Mucosa of stomach (tissue), 1 donor: ENCODE results near the gene KIF26A.

Experiments
- H3K27me3 ChIP-seq: one replicate; pipeline ENCODE4 v1.7.0; 2013; ENCODE audit warnings: mild to moderate bottlenecking, low read length; ENCODE audit not compliant: control insufficient read depth, insufficient read depth
- H3K36me3 ChIP-seq: one replicate; pipeline ENCODE4 v1.7.0; 2013; ENCODE audit warnings: low read length; ENCODE audit not compliant: control insufficient read depth, insufficient read depth
- H3K4me1 ChIP-seq: one replicate; pipeline ENCODE4 v1.7.0; 2013; ENCODE audit warnings: mild to moderate bottlenecking, low read length; ENCODE audit not compliant: control insufficient read depth, insufficient read depth
- H3K4me3 ChIP-seq: one replicate; pipeline ENCODE4 v1.7.0; 2013; ENCODE audit warnings: low read length
- H3K9ac ChIP-seq: one replicate; pipeline ENCODE4 v1.7.0; 2013; ENCODE audit warnings: mild to moderate bottlenecking, low read length, moderate library complexity
- H3K9me3 ChIP-seq: one replicate; pipeline ENCODE4 v1.7.0; 2013; ENCODE audit warnings: mild to moderate bottlenecking, low read length, moderate library complexity; ENCODE audit not compliant: control insufficient read depth
- donor health status: Pancreatic carcinoma.

KIF26A gene

DNA sequence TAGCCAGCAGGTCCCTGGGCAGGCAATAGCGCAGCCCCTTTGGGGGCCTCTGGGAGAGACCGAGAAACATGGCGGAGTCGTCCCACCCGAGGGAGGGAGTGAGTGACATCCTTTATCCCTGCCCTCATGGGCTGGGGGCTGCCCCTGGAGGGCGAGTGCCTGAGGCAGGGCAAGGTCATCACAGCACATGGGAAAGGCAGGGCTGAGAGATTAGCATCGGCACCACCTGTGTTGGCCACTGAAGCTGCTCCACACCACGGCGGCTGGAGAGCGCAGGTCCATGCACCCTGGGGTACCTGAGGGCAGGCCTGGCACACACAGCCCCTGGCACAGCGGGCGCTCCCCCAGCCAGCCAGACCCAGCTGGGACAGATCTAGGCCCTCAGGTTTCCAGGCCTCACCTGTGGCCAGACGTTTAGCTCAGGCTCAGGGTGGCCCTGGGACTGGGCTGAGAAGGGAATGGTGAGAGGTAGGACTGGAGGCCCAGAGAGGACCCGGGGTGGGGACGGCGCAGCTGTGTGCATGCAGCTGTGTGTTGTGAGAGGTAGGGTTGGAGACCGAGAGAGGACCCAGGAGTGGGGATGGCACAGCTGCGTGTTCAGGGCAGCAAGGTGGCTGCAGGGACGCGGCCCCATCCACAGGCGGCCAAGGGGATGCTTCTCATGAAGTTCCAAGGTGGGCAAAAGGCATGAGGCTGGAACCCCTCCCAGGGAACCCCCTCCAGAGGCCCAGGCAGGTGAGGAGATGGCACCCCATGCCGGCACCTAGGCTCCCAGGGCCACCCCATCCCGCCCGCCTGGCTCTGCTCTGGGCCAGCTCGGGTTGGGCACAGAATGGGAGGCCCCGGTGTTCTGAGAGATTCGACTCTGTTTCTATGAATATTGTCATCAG lies 74.1 kb downstream of the KIF26A start:
- Histone ChIP-seq H3K27me3 (peaks cover 3% of the 10 kb centered on the region), H3K36me3 (no peaks in the 10 kb centered on the region), H3K4me3 (no peak overlapping the region), H3K9me3 (no peaks in the 10 kb centered on the region), H3K4me1 (no peaks in the 10 kb centered on the region), H3K9ac (no peak overlapping the region)

DNA sequence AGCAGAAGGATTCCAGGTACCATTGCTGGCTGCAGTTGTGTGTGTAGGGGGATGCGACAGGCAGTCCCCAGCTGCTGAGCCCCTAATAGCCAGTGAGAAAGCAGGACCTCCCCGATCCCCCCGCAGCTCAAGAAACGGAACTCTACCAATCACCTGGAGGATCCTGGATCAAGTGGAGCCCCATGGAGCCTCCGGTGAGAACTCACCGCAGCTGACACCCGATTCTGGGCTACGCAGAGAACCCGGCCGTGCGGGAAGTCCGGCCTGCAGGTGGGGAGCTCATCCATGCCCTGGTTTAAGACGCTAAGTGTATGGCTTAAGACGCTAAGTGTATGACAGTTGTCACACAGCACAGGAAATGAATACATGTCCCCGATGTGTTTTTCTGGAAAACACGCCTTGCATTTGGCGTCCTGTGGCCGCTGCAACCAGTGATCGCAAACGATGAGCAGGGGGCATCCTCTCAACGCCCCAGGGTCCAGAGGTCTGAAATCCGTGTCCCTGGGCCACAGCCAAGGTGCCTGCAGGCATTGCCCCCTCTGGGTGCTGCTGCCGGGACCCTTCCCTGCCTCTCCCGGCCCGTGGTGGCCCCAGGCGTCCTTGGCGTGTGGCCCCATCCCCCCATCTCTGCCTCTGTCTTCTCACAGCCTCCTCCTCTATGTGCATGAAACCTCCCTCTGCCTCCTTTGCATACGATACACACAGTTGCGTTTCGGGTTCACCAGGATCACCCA lies 75.1 kb downstream of the KIF26A start:
- no peak overlapping the region for H3K4me3 ChIP-seq
- H3K9ac ChIP-seq = no peak overlapping the region
- no peaks in the 10 kb centered on the region for H3K9me3 ChIP-seq
- H3K27me3 ChIP-seq = peaks cover 3% of the 10 kb centered on the region
- H3K4me1 ChIP-seq = no peaks in the 10 kb centered on the region
- H3K36me3 ChIP-seq = no peaks in the 10 kb centered on the region

DNA sequence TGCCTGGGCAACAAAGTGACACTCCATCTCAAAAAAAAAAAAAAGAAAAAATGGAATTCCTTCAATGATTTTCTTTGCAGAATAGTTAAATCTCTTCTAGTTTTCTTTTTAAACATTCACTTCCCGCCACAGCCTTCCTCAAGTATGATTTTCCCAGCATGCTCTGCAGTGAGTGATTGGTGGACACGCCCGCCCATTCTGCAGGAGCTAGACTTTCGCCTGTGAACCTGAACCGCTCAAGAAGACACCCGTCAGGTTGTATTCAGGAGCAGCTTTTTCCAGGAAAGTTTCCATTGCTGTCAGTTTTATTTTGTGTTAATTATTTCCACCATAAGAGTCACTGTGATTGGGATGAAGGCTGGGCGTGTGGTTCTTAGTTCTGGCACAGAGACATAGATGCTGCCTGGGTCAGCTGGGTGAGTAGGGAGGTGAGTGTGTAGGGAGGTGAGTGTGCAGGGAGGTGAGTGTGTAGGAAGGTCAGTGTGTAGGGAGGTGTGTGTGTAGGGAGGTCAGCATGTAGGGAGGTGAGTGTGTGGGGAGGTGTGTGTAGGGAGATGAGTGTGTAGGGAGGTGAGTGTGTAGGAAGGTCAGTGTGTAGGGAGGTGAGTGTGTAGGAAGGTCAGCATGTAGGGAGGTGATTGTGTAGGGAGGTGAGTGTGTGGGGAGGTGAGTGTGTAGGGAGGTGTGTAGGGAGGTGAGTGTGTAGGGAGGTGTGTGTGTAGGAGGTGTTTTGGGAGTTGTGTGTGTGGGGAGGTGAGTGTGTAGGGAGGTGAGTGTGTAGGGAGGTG lies 76.2 kb downstream of the KIF26A start:
- Histone ChIP-seq H3K4me1 (no peaks in the 10 kb centered on the region), H3K4me3 (no peak overlapping the region), H3K9ac (no peak overlapping the region), H3K36me3 (no peaks in the 10 kb centered on the region), H3K27me3 (peaks cover 3% of the 10 kb centered on the region), H3K9me3 (no peaks in the 10 kb centered on the region)

DNA sequence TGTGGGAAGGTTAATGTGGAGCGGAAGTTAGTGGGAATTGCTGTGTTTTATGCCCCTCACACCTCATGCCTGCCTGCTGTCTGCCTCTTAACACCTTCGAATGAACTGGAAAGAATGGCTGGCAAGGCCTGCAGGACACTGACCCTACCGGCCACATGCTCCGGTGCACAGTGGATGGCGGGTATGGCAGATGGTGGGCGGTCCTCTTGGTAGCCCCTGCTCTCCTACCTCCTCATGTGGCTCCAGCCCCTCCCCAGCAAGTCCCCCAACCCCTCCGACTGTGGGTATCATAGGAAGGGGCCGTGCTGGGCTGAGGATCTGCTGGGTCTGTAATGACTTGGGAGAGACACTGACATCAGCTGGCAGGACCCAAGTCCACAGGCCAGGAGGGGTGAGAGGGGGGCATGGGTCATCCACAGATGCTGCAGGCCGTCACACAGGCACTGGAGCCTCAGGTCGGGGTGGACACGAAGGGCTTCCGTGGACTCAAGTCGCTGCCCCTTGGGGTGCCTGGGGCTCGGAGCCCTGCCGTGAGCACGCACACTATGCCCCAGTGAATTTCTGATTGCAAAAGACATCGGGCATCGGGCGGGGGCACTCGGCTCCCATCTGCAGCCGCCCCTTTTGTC lies 77.4 kb downstream of the KIF26A start:
- H3K4me1 ChIP-seq = peaks cover 7% of the 10 kb centered on the region
- no peak overlapping the region for H3K4me3 ChIP-seq
- H3K27me3 ChIP-seq = peaks cover 3% of the 10 kb centered on the region
- H3K9me3 ChIP-seq = no peaks in the 10 kb centered on the region
- no peaks in the 10 kb centered on the region for H3K36me3 ChIP-seq
- H3K9ac ChIP-seq = no peak overlapping the region

DNA sequence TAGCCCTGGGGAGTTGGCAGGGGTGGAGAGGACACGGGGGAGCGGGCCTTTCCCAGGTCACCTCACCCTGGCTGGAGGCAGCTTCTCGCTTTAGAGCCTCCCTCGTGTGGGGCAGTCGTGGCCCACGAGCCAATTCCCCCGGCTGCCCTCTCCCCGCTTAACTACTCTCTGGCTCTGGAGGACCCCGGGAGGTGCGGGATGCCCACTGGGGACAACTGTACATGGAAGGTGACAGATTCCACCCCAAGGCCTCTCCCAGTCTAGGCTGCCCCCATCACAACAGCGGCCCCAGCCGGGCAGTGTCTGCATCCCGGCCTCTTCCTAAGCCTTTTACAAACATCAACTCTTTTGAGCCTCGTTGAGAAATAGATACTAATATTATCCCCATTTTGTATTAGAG lies 78.1 kb downstream of the KIF26A start:
- Histone ChIP-seq H3K4me1 (peaks cover 7% of the 10 kb centered on the region), H3K27me3 (peaks cover 3% of the 10 kb centered on the region), H3K36me3 (no peaks in the 10 kb centered on the region), H3K4me3 (no peak overlapping the region), H3K9me3 (no peaks in the 10 kb centered on the region), H3K9ac (no peak overlapping the region)

DNA sequence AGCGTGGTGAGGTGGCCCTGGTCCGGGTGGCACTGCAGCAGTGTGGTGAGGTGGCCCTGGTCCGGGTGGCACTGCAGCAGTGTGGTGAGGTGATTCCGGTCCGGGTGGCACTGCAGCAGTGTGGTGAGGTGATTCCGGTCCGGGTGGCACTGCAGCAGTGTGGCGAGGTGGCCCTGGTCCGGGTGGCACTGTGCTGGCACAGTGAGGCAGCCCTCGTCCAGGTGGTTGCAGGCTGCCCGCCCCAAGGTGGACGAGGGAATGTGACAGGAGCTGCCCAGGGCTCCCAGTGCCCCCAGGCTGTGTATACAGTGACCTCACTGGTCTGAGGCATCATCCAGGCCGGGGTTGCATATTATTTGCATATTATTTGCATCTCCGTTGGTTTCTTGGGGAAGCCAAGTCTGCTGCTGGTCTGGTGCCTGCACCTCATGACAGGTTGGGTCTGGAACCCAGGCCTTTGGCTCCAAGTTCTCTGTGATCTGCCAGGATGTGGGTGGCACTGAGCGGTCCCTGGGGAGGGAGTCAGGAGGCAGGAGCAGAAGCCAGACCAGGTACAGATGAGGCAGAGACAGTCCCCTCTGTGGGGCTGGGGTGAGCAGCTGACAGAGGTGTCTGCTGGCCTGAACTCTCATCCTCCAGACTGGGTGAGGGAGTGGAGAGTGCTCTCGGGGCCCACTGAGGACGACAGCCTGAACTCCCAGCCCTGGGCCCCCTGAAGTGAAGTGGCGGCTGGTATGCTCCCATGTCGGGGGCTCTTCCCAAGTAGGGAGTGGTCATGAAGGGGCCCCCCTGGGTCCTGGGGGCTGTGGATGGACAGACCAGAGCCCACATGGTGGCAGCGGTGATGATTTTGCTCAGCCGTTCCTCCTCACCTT lies 79.3 kb downstream of the KIF26A start:
- Histone ChIP-seq H3K9ac (no peak overlapping the region), H3K27me3 (peaks cover 3% of the 10 kb centered on the region), H3K36me3 (no peaks in the 10 kb centered on the region), H3K4me3 (no peak overlapping the region), H3K9me3 (no peaks in the 10 kb centered on the region), H3K4me1 (peaks cover 18% of the 10 kb centered on the region)

DNA sequence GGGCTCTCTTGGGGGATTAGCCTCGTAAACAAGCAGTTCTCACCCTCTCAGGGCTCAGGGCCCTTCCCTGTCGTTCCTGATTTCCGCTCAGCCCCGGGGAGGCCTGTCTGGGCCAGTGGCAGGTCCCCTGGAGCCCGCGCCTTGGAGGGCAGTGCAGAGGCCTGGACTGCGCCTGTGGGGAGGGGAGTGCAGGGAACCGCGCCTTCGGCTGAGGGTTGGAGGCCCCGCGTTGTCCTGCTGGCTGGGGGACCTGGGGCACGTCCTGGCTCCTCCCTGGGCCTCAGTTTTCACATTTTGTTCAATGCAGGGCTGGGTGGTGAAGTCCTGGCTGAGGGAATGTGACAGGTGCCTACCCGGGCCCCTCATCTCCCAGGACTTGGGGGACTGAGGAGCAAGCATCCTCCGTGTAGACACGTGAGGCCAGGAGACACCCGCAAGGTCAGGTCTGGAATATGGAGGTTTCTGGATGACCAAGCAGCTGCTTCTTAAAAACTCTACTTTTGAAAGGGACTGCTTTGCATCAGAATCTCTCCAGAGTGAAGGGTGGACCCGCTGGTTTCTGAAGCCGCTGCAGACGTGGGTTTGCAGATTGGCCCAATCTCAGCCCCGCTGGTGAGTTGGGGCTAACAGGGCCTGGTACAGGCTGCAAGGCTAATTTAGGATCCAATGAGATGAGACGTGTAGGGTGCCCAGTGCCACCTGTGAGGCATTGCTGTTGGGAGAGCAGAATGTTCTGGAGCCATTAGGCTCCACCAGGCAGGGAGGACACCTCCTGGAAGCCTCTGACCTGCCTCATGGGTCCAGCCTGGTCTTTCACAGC lies 80.2 kb downstream of the KIF26A start:
- no peaks in the 10 kb centered on the region for H3K36me3 ChIP-seq
- no peak overlapping the region for H3K4me3 ChIP-seq
- no peak overlapping the region for H3K9ac ChIP-seq
- peaks cover 3% of the 10 kb centered on the region for H3K27me3 ChIP-seq
- H3K4me1 ChIP-seq = peaks cover 22% of the 10 kb centered on the region
- no peaks in the 10 kb centered on the region for H3K9me3 ChIP-seq

DNA sequence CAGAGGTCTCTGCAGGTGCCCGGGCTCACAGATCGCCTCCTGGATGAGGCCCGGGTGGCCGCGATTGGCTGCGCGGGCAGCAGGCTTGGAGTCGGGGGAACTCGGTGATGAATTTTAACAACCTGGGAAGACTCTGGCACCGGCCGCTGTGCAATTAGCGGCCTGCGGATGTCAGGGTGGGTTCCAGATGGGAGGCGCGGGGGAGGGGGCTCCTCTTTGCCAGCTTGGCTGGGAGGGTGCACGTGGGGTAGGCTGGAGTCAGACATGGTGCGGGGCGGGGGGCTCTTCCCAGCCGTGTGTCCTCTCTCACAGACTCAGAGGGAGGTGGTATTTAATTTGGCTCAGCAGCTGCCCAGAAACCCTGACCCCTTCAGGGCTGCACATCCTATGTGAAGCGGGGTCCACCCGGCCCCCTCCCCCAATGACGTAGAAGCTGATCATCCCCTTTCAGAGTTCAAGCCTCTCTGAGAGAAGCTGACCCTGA lies 81.4 kb downstream of the KIF26A start:
- no peaks in the 10 kb centered on the region for H3K9me3 ChIP-seq
- no peaks in the 10 kb centered on the region for H3K36me3 ChIP-seq
- peaks cover 3% of the 10 kb centered on the region for H3K27me3 ChIP-seq
- no peak overlapping the region for H3K4me3 ChIP-seq
- H3K4me1 ChIP-seq = peaks cover 31% of the 10 kb centered on the region
- no peak overlapping the region for H3K9ac ChIP-seq

DNA sequence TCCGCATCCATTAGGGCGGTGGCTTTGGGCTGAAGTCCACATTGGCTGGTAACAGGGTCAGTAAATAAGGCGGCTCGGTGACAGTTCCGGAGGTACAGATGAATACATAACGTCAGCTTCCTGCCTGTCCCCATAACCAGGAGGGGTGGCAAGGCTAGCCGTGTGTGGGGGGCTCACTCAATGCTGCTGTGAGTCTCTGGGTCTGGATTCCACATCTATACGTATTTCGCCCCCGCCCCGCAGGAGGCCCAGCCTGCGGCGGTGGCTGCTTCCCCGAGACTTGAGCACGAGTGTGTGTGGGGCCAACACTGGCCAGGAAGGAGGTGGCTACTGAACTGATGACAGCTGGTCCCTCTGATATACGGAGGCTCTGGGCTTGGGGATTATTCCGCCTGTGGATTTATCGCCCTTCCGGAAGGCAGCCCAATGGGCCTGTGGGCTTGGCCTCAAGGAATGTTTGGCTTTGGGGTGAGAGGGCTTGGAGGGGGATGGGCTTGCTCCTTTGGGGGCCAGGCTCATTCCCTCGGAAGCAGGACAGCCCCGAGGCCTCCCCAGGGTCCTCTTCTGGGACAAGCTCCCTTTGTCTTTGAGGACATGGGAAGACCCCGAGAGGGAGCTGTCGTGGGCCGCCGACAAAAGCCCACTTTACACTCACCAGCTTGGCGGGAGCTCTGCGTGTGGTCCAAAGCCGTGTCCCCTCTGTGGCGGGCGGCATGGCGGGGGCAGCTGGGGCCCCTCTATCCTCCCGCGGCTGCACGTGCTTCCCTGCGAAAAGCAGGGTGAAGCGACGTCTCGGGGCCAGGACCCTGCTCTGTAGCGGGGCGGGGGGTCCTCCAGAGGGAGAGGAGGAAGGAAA lies 82.1 kb downstream of the KIF26A start:
- no peaks in the 10 kb centered on the region for H3K36me3 ChIP-seq
- no peak overlapping the region for H3K9ac ChIP-seq
- H3K9me3 ChIP-seq = no peaks in the 10 kb centered on the region
- H3K4me1 ChIP-seq = peaks cover 34% of the 10 kb centered on the region
- H3K27me3 ChIP-seq = no peaks in the 10 kb centered on the region
- H3K4me3 ChIP-seq = no peak overlapping the region
